ENCODE results near the gene SLC66A2.

The SLC66A2 gene

DNA sequence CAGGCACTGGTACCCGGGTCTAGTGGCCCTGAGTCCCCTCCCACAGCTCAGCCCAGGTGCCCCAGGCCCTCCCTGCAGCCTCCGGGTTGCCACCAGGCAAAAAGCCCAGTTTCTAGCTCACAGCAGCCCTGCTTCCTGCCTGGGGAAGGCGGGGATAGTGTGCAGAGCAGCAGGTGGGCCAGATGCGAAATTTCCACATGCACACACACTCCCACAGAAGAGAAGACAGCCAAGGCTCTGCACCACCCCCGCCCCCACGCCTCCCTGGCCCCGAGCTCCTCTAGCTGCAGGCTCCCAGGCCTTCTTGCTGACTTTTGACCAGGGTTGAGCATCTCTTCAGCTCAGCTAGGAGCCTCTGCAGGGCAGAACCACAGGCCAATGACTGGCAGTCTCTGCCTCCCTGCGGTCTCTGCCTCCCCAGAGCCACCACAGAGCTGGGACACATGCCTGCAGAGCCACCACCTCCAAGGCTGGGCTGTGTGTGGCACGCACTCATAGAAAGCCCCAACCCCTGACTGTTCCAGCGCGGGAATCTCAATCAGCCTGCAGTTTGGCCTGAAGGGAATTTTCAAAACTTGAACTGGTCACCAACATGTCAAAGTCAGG lies 7.2 kb downstream of the SLC66A2 start:
- H3K27ac ChIP-seq: peak overlapping the region; percentile 15; the same call in 1 of the 2 replicates
- CTCF ChIA-PET: interaction anchor here (0.6 kb wide), 1 partner anchor 52 kb away, joined by 3 read pairs; no protein-coding TSS in a partner anchor
- TF ChIP-seq, protein P1, sequence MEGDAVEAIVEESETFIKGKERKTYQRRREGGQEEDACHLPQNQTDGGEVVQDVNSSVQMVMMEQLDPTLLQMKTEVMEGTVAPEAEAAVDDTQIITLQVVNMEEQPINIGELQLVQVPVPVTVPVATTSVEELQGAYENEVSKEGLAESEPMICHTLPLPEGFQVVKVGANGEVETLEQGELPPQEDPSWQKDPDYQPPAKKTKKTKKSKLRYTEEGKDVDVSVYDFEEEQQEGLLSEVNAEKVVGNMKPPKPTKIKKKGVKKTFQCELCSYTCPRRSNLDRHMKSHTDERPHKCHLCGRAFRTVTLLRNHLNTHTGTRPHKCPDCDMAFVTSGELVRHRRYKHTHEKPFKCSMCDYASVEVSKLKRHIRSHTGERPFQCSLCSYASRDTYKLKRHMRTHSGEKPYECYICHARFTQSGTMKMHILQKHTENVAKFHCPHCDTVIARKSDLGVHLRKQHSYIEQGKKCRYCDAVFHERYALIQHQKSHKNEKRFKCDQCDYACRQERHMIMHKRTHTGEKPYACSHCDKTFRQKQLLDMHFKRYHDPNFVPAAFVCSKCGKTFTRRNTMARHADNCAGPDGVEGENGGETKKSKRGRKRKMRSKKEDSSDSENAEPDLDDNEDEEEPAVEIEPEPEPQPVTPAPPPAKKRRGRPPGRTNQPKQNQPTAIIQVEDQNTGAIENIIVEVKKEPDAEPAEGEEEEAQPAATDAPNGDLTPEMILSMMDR (conservative IDR thresholded peaks at IDR 0.05; ENCODE audit: low read depth): no peak
- no peak for DNase-seq (ENCODE audit: low spot score)
- POLR2A ChIA-PET (ENCODE audit: low non-redundant PET): interaction anchor here (0.7 kb wide), 1 partner anchor 22 kb away, joined by 9 read pairs; no protein-coding TSS in a partner anchor

DNA sequence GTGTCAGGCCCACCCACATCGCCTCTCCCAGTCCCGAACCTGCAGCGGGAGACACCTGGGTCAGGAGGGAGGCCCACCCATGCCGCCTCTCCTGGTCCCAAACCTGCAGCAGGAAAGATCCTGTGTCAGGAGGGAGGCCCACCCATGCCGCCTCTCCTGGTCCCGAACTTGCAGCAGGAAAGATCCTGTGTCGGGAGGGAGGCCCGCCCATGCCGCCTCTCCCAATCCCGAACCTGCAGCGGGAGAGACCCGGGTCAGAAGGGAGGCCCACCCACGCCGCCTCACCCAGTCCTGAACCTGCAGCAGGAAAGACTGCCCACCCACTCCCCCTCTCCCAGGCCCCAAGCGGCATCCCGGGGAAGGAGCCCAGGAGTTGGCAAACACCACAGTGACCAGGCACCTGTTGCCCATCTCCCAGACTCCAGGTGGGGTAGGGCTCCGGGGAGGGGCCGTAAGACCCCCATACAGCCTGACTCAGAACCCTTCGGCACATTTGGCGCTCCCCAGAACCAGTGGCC lies 7.8 kb downstream of the SLC66A2 start:
- TF ChIP-seq, protein P1 (conservative IDR thresholded peaks at IDR 0.05; ENCODE audit: low read depth): no peak
- POLR2A ChIA-PET (ENCODE audit: low non-redundant PET): no interaction called here
- DNase-seq (ENCODE audit: low spot score): no peak
- no peak overlapping the region for H3K27ac ChIP-seq
- CTCF ChIA-PET: no interaction called here

DNA sequence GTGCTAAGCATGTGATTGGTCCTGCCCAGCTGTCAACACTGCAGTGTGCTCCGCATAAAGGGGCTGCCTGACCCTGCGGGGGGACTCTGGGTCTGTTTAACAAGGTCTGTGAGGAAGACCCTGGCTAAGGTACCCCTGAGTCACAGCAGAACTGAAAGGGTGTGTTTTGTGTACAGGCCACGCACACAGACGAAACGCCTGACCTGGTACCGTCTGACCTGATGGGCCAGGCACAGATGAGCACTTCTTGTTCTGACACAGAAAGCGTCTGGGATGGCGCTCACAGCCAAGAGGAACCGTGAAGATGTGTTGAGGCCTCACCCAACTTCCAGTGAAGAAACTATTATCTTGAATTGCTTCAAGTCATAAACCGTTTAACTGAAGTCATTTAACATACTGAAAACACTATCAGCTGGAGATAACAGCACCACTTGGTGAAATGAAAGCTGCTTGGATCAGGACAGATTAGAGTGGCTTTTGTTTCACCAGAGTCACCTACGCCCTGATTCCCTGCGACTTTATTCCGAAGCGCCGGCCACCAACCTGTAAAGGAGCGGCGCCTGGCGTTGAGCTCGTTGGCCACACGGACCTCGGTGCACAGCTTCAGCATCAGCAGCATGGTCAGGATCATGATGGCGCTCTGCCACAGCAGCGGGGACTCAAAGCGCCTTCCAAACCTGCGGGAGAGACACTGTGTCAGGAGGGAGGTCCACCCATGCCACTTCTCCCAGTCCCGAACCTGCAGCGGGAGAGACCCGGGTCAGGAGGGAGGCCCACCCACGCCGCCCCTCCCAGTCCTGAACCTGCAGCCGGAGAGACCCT lies 8.5 kb downstream of the SLC66A2 start:
- TF ChIP-seq, protein P1 (conservative IDR thresholded peaks at IDR 0.05; ENCODE audit: low read depth): no peak
- ChIA-PET CTCF (no interaction called here), POLR2A (ENCODE audit: low non-redundant PET) (no interaction called here)
- peak overlapping the region; percentile 39 for H3K27ac ChIP-seq
- no peak for DNase-seq (ENCODE audit: low spot score)

DNA sequence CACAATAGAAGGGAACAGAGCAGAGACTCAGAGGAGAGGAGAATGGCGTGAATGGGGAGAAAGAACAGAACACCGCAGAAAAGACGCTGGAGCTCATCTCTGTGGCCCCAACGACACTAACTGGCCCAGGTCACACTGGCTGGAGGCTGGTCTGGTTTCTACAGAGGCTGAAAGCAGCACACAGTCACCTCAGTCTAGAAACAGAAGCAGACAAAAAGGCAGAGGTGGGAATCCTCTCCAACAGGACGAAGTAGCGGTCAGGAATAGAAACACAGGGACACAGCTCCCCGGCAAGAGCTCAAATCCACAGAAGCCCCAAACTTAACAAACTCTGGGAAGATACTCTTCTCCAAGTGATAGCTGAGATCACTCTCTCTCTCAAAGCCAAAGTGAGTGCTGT lies 9.2 kb downstream of the SLC66A2 start:
- ChIA-PET CTCF (interaction anchor here (0.6 kb wide), 1 partner anchor 155 kb away, joined by 5 read pairs; no protein-coding TSS in a partner anchor), POLR2A (ENCODE audit: low non-redundant PET) (no interaction called here)
- TF ChIP-seq, protein P1 (conservative IDR thresholded peaks at IDR 0.05; ENCODE audit: low read depth): no peak
- peak overlapping the region; percentile 39 for H3K27ac ChIP-seq
- DNase-seq (ENCODE audit: low spot score): no peak

DNA sequence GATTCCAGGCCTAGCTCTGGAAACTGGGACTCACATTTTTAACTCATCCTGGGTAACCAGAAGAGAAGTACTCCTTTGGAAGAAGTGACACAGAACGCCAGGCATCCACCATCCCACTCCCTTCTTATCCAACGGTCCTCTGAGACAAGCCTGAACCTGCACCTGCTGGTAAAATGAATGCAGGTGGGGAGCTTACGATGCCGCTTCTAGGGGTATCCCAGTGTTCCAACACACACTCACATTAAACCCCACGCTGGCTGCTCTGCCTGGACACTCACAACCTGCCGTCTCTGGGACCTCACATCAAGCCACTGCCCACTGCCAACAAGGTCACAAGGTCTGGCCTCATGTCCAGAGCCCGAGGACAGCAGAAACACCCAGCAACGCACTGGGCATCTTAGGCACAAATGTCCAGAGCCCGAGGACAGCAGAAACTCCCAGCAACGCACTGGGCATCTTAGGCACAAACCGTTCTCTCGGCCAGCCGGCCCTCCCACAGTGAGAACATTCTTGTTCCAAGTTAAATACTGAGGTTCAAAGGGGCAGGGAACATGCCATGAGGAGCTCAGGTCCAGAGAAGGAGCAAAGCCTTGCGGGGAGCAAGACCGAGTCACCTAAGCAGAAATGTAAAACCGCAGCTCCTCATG lies 9.9 kb downstream of the SLC66A2 start:
- POLR2A ChIA-PET (ENCODE audit: low non-redundant PET): no interaction called here
- CTCF ChIA-PET: interaction anchor here (0.6 kb wide), 3 partner anchors 156 to 1573 kb away, joined by 3 to 7 read pairs (median 5); no protein-coding TSS in a partner anchor
- H3K27ac ChIP-seq: peak overlapping the region; percentile 39
- TF ChIP-seq, protein P1 (conservative IDR thresholded peaks at IDR 0.05; ENCODE audit: low read depth): no peak
- no peak for DNase-seq (ENCODE audit: low spot score)
